GM21423 (cell line): ENCODE results near the gene PLEKHA4.
"Not testable (repeated sequence)": the region's sequence is repeated elsewhere in the genome, so short reads cannot be mapped to it uniquely, and the experiment has no call there.

Experiments
- ATAC-seq: cut with Tn5 transposase; IDR thresholded peaks from one replicate; pipeline ENCODE4 v1.9.1; 2021; ENCODE audit warnings: mild to moderate bottlenecking, moderate library complexity; ENCODE audit not compliant: unreplicated experiment

The PLEKHA4 gene

GRCh38 chr19:48889496-48889895 lies 21.1 kb upstream of the PLEKHA4 start:
- ATAC-seq: not testable (repeated sequence)

GRCh38 chr19:48887861-48888612 lies 19.6 kb upstream of the PLEKHA4 start:
- ATAC-seq: no peak

- no peak for ATAC-seq
Measured at GRCh38 chr19:48883726-48884125, 15.3 kb upstream of the PLEKHA4 start.

GRCh38 chr19:48881741-48882657 lies 13.6 kb upstream of the PLEKHA4 start:
- ATAC-seq: no peak

- not testable (repeated sequence) for ATAC-seq
Measured at GRCh38 chr19:48879696-48880095, 11.3 kb upstream of the PLEKHA4 start.

GRCh38 chr19:48879025-48879637 lies 10.7 kb upstream of the PLEKHA4 start:
- no peak for ATAC-seq

GRCh38 chr19:48878196-48879024 lies 10.0 kb upstream of the PLEKHA4 start:
- no peak for ATAC-seq

- no peak for ATAC-seq
Measured at GRCh38 chr19:48877855-48878195, 9.4 kb upstream of the PLEKHA4 start.

GRCh38 chr19:48876043-48876981 lies 7.9 kb upstream of the PLEKHA4 start:
- not testable (repeated sequence) for ATAC-seq

GRCh38 chr19:48874303-48875135 lies 6.1 kb upstream of the PLEKHA4 start:
- no peak for ATAC-seq

GRCh38 chr19:48873476-48874302 lies 5.3 kb upstream of the PLEKHA4 start:
- no peak for ATAC-seq

- ATAC-seq: no peak
Measured at GRCh38 chr19:48872884-48873475, 4.6 kb upstream of the PLEKHA4 start.

GRCh38 chr19:48872182-48872883 lies 3.9 kb upstream of the PLEKHA4 start, which contains the start of gene PPP1R15A:
Gene PPP1R15A (plus strand): TSS chr19:48872421. CDS start chr19:48873234, 813 bp downstream.
- ATAC-seq: peak; percentile 39

GRCh38 chr19:48871471-48872181 lies 3.2 kb upstream of the PLEKHA4 start:
- ATAC-seq: not testable (repeated sequence)

GRCh38 chr19:48870048-48870447 lies 1.6 kb upstream of the PLEKHA4 start:
- no peak for ATAC-seq

- no peak for ATAC-seq
Measured at GRCh38 chr19:48867746-48868113, 687 bp downstream of the PLEKHA4 start.
